ENCODE measurements around the gene RPL12. TPM values are rescaled to one million over a fixed set of nuclear protein-coding genes. Genes with fewer than 3 reads are reported as not detected.

RPL12 gene
- total and polyA plus RNA-seq, 2 of the 13 experiments (the other 11 are each of a cell fraction or from before 2014, with no cell fraction given): 1,551 to 2,590 TPM

- TF ChIP-seq ZNF142 (CRISPR knock-in tag; IDR thresholded peaks at IDR 0.05) (peak; percentile 35; the same call in 1 of the 2 replicates), XBP1 (CRISPR knock-in tag; IDR thresholded peaks at IDR 0.05) (no peak; the same call in 1 of the 2 replicates), FOXC1 (CRISPR knock-in tag; IDR thresholded peaks at IDR 0.05; ENCODE audit: borderline replicate concordance) (peak; percentile 20; the same call in 1 of the 2 replicates), AKNA (CRISPR knock-in tag; IDR thresholded peaks at IDR 0.05; ENCODE audit: borderline replicate concordance) (no peak), ZNF383 (CRISPR knock-in tag; IDR thresholded peaks at IDR 0.05; ENCODE audit: borderline replicate concordance) (peak; percentile 80; the same call in 1 of the 2 replicates), RELA (CRISPR knock-in tag; IDR thresholded peaks at IDR 0.05) (0 out of 2 replicates have a peak, but pooled peaks have one; percentile 58), ZNF562 (CRISPR knock-in tag; IDR thresholded peaks at IDR 0.05; ENCODE audit: borderline replicate concordance) (no peak), ZNF580 (CRISPR knock-in tag; IDR thresholded peaks at IDR 0.05; ENCODE audit: borderline replicate concordance, low read depth) (peak; percentile 65; the same call in 1 of the 2 replicates), ZFP41 (CRISPR knock-in tag; IDR thresholded peaks at IDR 0.05; ENCODE audit: borderline replicate concordance) (peak; percentile 44; the same call in 1 of the 2 replicates), ZNF776 (CRISPR knock-in tag; IDR thresholded peaks at IDR 0.05) (peak; percentile 43; the same call in 1 of the 2 replicates), FOXK2 (IDR thresholded peaks at IDR 0.05) (no peak), ZFP90 (CRISPR knock-in tag; IDR thresholded peaks at IDR 0.05; ENCODE audit: borderline replicate concordance) (no peak; the same call in none of the 2 replicates), E2F5 (CRISPR knock-in tag; conservative IDR thresholded peaks at IDR 0.05) (peak; percentile 52), ZNF777 (CRISPR knock-in tag; IDR thresholded peaks at IDR 0.05) (peak; percentile 38), LCORL (IDR thresholded peaks at IDR 0.05) (no peak), LCORL (CRISPR knock-in tag; IDR thresholded peaks at IDR 0.05) (peak; percentile 80), ZNF564 (CRISPR knock-in tag; IDR thresholded peaks at IDR 0.05) (peak; percentile 62; the same call in 1 of the 2 replicates)
Observed at GRCh38 chr9:127450830-127451607, at the start of gene RPL12, which contains the start of gene LRSAM1 (continued).

Data from HepG2 (cell line).